K562 (cell line): ENCODE results near the gene IL10. TPM values are rescaled to one million over a fixed set of nuclear protein-coding genes. Genes with fewer than 3 reads are reported as not detected.

ENCODE experiments used
- ATAC-seq: fragments of 200-7000 bp; cut with Tn5 transposase; 3 replicates; pipeline ENCODE4 v1.9.1; 2020; ENCODE audit warnings: moderate library complexity
- BruUV-seq: library from RNA; stranded (reverse); fragments of 400-500 nt; replicated peaks from 2 replicates; lab custom pipeline; 2021; lab: Mats Ljungman, UMichigan
- CTCF ChIA-PET: fragments of 300-600 bp; formaldehyde crosslinking; extraction: SDS; loops from one replicate; lab custom pipeline; 2021; ENCODE audit warnings: low intra/inter-chr PET ratio; lab: Yijun Ruan, JAX
- POLR2A ChIA-PET: fragments of 300-600, 350-650 bp; sonication (Branson Sonifier 250); formaldehyde crosslinking; extraction: SDS; loops from one replicate; lab custom pipeline; 2021; ENCODE audit warnings: antibody characterized with exemption, inconsistent platforms; lab: Yijun Ruan, JAX
- DNase-seq, 4 experiments: peaks; one replicate each; pipeline versions ENCODE4 v3.0.0 to v3.0.0-alpha.2; 2011 to 2018; ENCODE audit warnings: low spot score in 3 of 4, mixed read lengths in 3 of 4; ENCODE audit errors: extremely low read depth in 1 of 4
- FAIRE-seq: peaks from 2 replicates; lab custom pipeline; 2011; peaks lifted over from hg19 to GRCh38; lab: Jason Lieb, UNC
- H2AFZ ChIP-seq: 2 replicates; pipeline ENCODE4 v1.6.0; 2011; ENCODE audit warnings: low read depth, low read length, control low read depth, inconsistent platforms
- H3K27ac ChIP-seq: fragments of 200-600 bp; 3 replicates; pipeline ENCODE4 v1.8.0; 2011; ENCODE audit warnings: low read depth, mild to moderate bottlenecking, control low read depth, inconsistent platforms, low read length, moderate library complexity, mixed read lengths; ENCODE audit errors: extremely low read depth
- H3K27me3 ChIP-seq, 2 experiments: fragments of 300-600 bp in 1 of 2; 2 replicates in 1 of 2; 3 replicates in 1 of 2; pipeline versions ENCODE4 v1.6.0 to v1.8.0; 2011; ENCODE audit warnings: inconsistent platforms in 2 of 2, low read length in 2 of 2, mild to moderate bottlenecking in 1 of 2, mixed read lengths in 1 of 2, moderate library complexity in 1 of 2; ENCODE audit not compliant: control insufficient read depth in 2 of 2, insufficient read depth in 2 of 2
- H3K36me3 ChIP-seq: fragments of 300-600 bp; 3 replicates; pipeline ENCODE4 v1.8.0; 2011; ENCODE audit warnings: mild to moderate bottlenecking, low read length, inconsistent platforms; ENCODE audit not compliant: control insufficient read depth, insufficient read depth
- H3K4me1 ChIP-seq, 2 experiments: fragments of 200-600 bp in 1 of 2; replicated peaks in 1 of 2; 2 replicates in 1 of 2; 3 replicates in 1 of 2; pipeline versions ENCODE4 v1.5.1 to v1.8.0; 2011; ENCODE audit warnings: inconsistent platforms in 2 of 2, low read length in 2 of 2, mild to moderate bottlenecking in 1 of 2, mixed read lengths in 1 of 2, moderate library complexity in 1 of 2; ENCODE audit not compliant: control insufficient read depth in 2 of 2, insufficient read depth in 2 of 2
- H3K4me2 ChIP-seq: 2 replicates; pipeline ENCODE4 v1.6.1; 2011; ENCODE audit warnings: low read length, control low read depth, inconsistent platforms, mixed read lengths; ENCODE audit not compliant: insufficient read depth
- H3K4me3 ChIP-seq: fragments of 200-600 bp; sonication (generic), shearing (Covaris generic); 2 replicates; pipeline ENCODE4 v1.5.1; 2016; ENCODE audit warnings: control low read depth, inconsistent platforms
- H3K79me2 ChIP-seq: fragments of 200-600 bp; 3 replicates; pipeline ENCODE4 v1.8.0; 2011; ENCODE audit warnings: low read length, inconsistent platforms; ENCODE audit not compliant: control insufficient read depth, insufficient read depth
- H3K9ac ChIP-seq, 2 experiments: 2 replicates each; pipeline versions ENCODE4 v1.6.0 to v1.6.1; 2011; ENCODE audit warnings: low read depth in 2 of 2, low read length in 2 of 2, control low read depth in 1 of 2, inconsistent platforms in 1 of 2, mild to moderate bottlenecking in 1 of 2, mixed read lengths in 1 of 2; ENCODE audit not compliant: insufficient read depth in 1 of 2
- H3K9me1 ChIP-seq: one replicate; pipeline ENCODE4 v1.6.0; 2011; ENCODE audit warnings: inconsistent platforms, mild to moderate bottlenecking, low read length, moderate library complexity; ENCODE audit not compliant: control insufficient read depth, insufficient read depth
- H3K9me3 ChIP-seq: replicated peaks from 2 replicates; pipeline ENCODE4 v1.5.1; 2011; ENCODE audit warnings: low read depth, low read length, inconsistent platforms; ENCODE audit not compliant: control insufficient read depth, insufficient read depth
- H4K20me1 ChIP-seq: replicated peaks from 2 replicates; pipeline ENCODE4 v1.6.1; 2011; ENCODE audit warnings: low read length, inconsistent platforms, mixed read lengths; ENCODE audit not compliant: control insufficient read depth, insufficient read depth
- HNRNPL ChIP-seq: fragments of 200-400 bp; formaldehyde crosslinking; IDR thresholded peaks from 2 replicates; pipeline ENCODE4 v1.6.1; 2017; ENCODE audit warnings: low read depth, mild to moderate bottlenecking, low read length
- ILF3 ChIP-seq: fragments of 450-650 bp; IDR thresholded peaks from 2 replicates; pipeline ENCODE4 v1.6.1; 2018; ENCODE audit warnings: antibody characterized with exemption, mild to moderate bottlenecking, moderate library complexity, borderline replicate concordance
- KLF6 ChIP-seq: fragments of 250-450 bp; sonication (Bioruptor Pico); IDR thresholded peaks from 2 replicates; pipeline ENCODE4 v1.4.0; 2020; ENCODE audit warnings: mild to moderate bottlenecking, moderate library complexity, borderline replicate concordance
- MTA3 ChIP-seq: fragments of 450-650 bp; formaldehyde crosslinking; IDR thresholded peaks from 2 replicates; pipeline ENCODE4 v1.6.1; 2017; ENCODE audit warnings: mild to moderate bottlenecking, borderline replicate concordance
- NFRKB ChIP-seq: fragments of 450-650 bp; IDR thresholded peaks from 2 replicates; pipeline ENCODE4 v1.6.1; 2016; ENCODE audit warnings: low read depth
- RAD51 ChIP-seq: fragments of 450-650 bp; IDR thresholded peaks from 2 replicates; pipeline ENCODE4 v1.7.1; 2016; ENCODE audit warnings: low read depth, mild to moderate bottlenecking, borderline replicate concordance
- RBM17 ChIP-seq: fragments of 200-400 bp; formaldehyde crosslinking; IDR thresholded peaks from 2 replicates; pipeline ENCODE4 v1.6.1; 2017; ENCODE audit warnings: low read depth, mild to moderate bottlenecking, low read length, borderline replicate concordance
- SETDB1 ChIP-seq: IDR thresholded peaks from one replicate; pipeline ENCODE4 v1.6.1; 2012; ENCODE audit warnings: low read length, control low read depth, inconsistent platforms
- SNIP1 ChIP-seq: fragments of 450-650 bp; IDR thresholded peaks from 2 replicates; pipeline ENCODE4 v1.7.1; 2017; ENCODE audit warnings: low read depth, mild to moderate bottlenecking
- ZNF121 ChIP-seq: sonication (generic); formaldehyde crosslinking; conservative IDR thresholded peaks from 2 replicates; pipeline ENCODE4 v1.8.0; 2022; ENCODE audit warnings: missing genetic modification reagents
- ZNF280A ChIP-seq: fragments of 450-650 bp; IDR thresholded peaks from 2 replicates; pipeline ENCODE4 v1.6.1; 2018; ENCODE audit warnings: mild to moderate bottlenecking, low read depth; ENCODE audit not compliant: partially characterized antibody
- ZNF384 ChIP-seq: IDR thresholded peaks from 2 replicates; pipeline ENCODE4 v1.6.1; 2012; ENCODE audit warnings: low read depth, low read length, improper control_type of control experiment
- ZNF830 ChIP-seq: fragments of 250-450 bp; sonication (Bioruptor Pico); IDR thresholded peaks from 2 replicates; pipeline ENCODE4 v1.5.0; 2021; ENCODE audit warnings: mild to moderate bottlenecking
- ZSCAN29 ChIP-seq: fragments of 450-650 bp; IDR thresholded peaks from 2 replicates; pipeline ENCODE4 v1.6.1; 2017
- WGBS: fragments of 100-300 bp; shearing (Covaris generic); methylation state at CpG from one replicate; pipeline ENCODE4 v1.1.6; 2016; ENCODE audit warnings: low coverage, mixed read lengths; ENCODE audit not compliant: insufficient coverage; ENCODE audit errors: missing lambda C conversion rate; 5-methylcytosine and 5-hydroxymethylcytosine counted together
- in situ Hi-C: fragments of 300-500 bp; cut with MboI; formaldehyde crosslinking; loops from 4 replicates; pipeline ENCODE4 v1.15.0; 2018; ENCODE audit warnings: inconsistent platforms, mixed read lengths
- intact Hi-C: fragments of 100-400 bp; cut with micrococcal nuclease; formaldehyde crosslinking; loops from 2 replicates; pipeline ENCODE4 v1.14.2; 2022
- polyA plus RNA-seq, 8 experiments: library from polyadenylated mRNA; depleted of rRNA in 4 of 8; stranded (reverse) in 5 of 8; unstranded in 3 of 8; fragments of >200 nt; fragmentation: Nextera tagmentation in 2 of 8; fragmentation: Illumina TruSeq in 1 of 8; extraction: Ambion mirVana in 2 of 8; extraction: Trizol in 1 of 8; gene quantifications; 2 replicates each; pipeline versions ENCODE4 v1.2.1 to v1.2.3, GENCODE V29; 2011 to 2014; ENCODE audit warnings: inconsistent platforms in 1 of 8, missing spikeins in 1 of 8
- total RNA-seq, 7 experiments: library from RNA; depleted of rRNA in 6 of 7; stranded (reverse); fragments of >200 nt in 6 of 7; fragmentation: Illumina TruSeq in 2 of 7; extraction: Trizol in 2 of 7; gene quantifications; 2 replicates each; pipeline versions ENCODE4 v1.2.1 to v1.2.3, GENCODE V29; 2011 to 2021; ENCODE audit warnings: low replicate concordance in 1 of 7
- TF ChIP-seq, protein P1 (sequence below): sonication (generic); formaldehyde crosslinking; IDR thresholded peaks from 2 replicates; pipeline ENCODE4 v1.8.0; 2022; ENCODE audit warnings: mild to moderate bottlenecking, missing genetic modification reagents
- TF ChIP-seq, protein P2 (sequence below): IDR thresholded peaks from 2 replicates; pipeline ENCODE4 v1.6.1; 2012; ENCODE audit warnings: low read depth, low read length, improper control_type of control experiment, borderline replicate concordance
- TF ChIP-seq, protein P3 (sequence below): fragments of 450-650 bp; IDR thresholded peaks from 2 replicates; pipeline ENCODE4 v1.6.1; 2016; ENCODE audit warnings: borderline replicate concordance

The IL10 gene
- total and polyA plus RNA-seq, 9 of the 15 experiments (the other 6 are each of a cell fraction or from before 2014, with no cell fraction given): 0.29 TPM; not detected in 8

DNA sequence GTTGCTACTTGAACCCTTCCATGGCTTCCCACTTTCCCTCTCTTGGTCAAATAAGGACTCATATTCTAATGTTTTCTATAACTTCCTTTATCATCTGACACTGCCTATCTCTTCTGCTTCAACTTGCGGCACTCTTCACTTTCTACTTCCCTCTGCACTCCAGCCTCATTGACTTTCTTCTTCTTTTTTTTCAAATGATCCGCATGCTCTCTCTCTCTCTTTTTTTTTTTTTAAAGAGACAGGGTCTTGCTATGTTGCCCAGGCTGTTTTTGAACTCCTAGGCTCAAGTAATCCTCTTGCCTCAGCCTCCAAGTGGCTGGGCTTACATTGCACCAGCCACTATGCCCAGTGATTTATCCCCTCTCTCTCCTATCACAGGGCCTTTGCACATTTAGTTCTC lies 7.3 kb upstream of the IL10 start:
- Histone ChIP-seq H3K4me3 (no peak overlapping the region), H3K9me3 (no peaks in the 10 kb centered on the region), H3K9me1 (no peaks in the 10 kb centered on the region), H4K20me1 (no peaks in the 10 kb centered on the region), H2AFZ (no peak overlapping the region), H3K4me2 (no peak overlapping the region), H3K27me3 (peaks cover 34 to 44% of the 10 kb centered on the region in 2 experiments), H3K27ac (no peak overlapping the region), H3K79me2 (no peaks in the 10 kb centered on the region), H3K4me1 (no peaks in the 10 kb centered on the region), H3K9ac (no peak overlapping the region), H3K36me3 (no peaks in the 10 kb centered on the region)
- intact Hi-C loops (no loop called here), in situ Hi-C loops (no loop called here)
- CTCF ChIA-PET: no interaction called here
- BruUV-seq: no TSS peak
- FAIRE-seq (no peak), ATAC-seq (no peak), DNase-seq (no peak)
- 0% methylated on average over 2 of the region's 2 CpGs for WGBS
- POLR2A ChIA-PET: interaction anchor here (0.6 kb wide), 1 partner anchor 11 kb away, joined by 3 read pairs; no protein-coding TSS in a partner anchor
- no peak for TF ChIP-seq HNRNPL
- no peak for TF ChIP-seq SETDB1
- TF ChIP-seq, protein P1, sequence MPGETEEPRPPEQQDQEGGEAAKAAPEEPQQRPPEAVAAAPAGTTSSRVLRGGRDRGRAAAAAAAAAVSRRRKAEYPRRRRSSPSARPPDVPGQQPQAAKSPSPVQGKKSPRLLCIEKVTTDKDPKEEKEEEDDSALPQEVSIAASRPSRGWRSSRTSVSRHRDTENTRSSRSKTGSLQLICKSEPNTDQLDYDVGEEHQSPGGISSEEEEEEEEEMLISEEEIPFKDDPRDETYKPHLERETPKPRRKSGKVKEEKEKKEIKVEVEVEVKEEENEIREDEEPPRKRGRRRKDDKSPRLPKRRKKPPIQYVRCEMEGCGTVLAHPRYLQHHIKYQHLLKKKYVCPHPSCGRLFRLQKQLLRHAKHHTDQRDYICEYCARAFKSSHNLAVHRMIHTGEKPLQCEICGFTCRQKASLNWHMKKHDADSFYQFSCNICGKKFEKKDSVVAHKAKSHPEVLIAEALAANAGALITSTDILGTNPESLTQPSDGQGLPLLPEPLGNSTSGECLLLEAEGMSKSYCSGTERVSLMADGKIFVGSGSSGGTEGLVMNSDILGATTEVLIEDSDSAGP: 0 out of 2 replicates have a peak, but pooled peaks have one; percentile 60
- no peak for TF ChIP-seq ZSCAN29
- no peak for TF ChIP-seq NFRKB
- no peak for TF ChIP-seq RBM17
- peak; percentile 70; the same call in 1 of the 2 replicates for TF ChIP-seq ZNF384
- peak; percentile 74 for TF ChIP-seq ZNF121
- TF ChIP-seq, protein P2, sequence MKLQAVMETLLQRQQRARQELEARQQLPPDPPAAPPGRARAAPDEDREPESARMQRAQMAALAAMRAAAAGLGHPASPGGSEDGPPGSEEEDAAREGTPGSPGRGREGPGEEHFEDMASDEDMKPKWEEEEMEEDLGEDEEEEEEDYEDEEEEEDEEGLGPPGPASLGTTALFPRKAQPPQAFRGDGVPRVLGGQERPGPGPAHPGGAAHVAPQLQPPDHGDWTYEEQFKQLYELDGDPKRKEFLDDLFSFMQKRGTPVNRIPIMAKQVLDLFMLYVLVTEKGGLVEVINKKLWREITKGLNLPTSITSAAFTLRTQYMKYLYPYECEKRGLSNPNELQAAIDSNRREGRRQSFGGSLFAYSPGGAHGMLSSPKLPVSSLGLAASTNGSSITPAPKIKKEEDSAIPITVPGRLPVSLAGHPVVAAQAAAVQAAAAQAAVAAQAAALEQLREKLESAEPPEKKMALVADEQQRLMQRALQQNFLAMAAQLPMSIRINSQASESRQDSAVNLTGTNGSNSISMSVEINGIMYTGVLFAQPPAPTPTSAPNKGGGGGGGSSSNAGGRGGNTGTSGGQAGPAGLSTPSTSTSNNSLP: no peak
- TF ChIP-seq, protein P3, sequence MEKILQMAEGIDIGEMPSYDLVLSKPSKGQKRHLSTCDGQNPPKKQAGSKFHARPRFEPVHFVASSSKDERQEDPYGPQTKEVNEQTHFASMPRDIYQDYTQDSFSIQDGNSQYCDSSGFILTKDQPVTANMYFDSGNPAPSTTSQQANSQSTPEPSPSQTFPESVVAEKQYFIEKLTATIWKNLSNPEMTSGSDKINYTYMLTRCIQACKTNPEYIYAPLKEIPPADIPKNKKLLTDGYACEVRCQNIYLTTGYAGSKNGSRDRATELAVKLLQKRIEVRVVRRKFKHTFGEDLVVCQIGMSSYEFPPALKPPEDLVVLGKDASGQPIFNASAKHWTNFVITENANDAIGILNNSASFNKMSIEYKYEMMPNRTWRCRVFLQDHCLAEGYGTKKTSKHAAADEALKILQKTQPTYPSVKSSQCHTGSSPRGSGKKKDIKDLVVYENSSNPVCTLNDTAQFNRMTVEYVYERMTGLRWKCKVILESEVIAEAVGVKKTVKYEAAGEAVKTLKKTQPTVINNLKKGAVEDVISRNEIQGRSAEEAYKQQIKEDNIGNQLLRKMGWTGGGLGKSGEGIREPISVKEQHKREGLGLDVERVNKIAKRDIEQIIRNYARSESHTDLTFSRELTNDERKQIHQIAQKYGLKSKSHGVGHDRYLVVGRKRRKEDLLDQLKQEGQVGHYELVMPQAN: no peak
- TF ChIP-seq ILF3: no peak
- no peak for TF ChIP-seq MTA3
- TF ChIP-seq KLF6: no peak
- TF ChIP-seq RAD51: no peak
- TF ChIP-seq ZNF280A: no peak
- no peak for TF ChIP-seq SNIP1
- TF ChIP-seq ZNF830: no peak
